ENCODE results near the gene OR8K5.
A peak's percentile ranks its signal among the peaks of the same experiment; 100 is the strongest.
"Not testable (repeated sequence)": the region's sequence is repeated elsewhere in the genome, so short reads cannot be mapped to it uniquely, and the experiment has no call there.

The OR8K5 gene, protein sequence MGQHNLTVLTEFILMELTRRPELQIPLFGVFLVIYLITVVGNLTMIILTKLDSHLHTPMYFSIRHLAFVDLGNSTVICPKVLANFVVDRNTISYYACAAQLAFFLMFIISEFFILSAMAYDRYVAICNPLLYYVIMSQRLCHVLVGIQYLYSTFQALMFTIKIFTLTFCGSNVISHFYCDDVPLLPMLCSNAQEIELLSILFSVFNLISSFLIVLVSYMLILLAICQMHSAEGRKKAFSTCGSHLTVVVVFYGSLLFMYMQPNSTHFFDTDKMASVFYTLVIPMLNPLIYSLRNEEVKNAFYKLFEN

DNA sequence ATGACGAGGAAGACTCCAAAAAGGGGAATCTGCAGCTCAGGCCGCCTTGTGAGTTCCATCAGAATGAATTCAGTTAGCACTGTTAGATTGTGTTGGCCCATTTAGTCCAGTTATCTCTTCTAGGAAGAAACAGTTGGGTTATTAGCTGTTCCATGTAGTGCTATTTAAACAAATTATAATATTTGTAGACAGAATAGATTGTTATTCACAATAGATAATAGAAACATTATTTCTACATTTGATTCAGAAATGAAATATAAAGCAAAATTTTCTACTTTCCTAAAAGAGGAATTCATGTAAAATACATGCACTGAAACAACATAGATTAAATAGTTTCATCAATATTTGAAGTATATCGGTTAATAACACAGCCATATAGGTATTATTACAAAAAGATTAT lies at the start of gene OR8K5:
Gene OR8K5, minus strand, starts transcription at position 101 of the 400 bp plus-strand sequence. Its CDS starts 0 bp downstream, at position 101.
- no peak for DNase-seq (ENCODE audit: low read depth, low spot score)

DNA sequence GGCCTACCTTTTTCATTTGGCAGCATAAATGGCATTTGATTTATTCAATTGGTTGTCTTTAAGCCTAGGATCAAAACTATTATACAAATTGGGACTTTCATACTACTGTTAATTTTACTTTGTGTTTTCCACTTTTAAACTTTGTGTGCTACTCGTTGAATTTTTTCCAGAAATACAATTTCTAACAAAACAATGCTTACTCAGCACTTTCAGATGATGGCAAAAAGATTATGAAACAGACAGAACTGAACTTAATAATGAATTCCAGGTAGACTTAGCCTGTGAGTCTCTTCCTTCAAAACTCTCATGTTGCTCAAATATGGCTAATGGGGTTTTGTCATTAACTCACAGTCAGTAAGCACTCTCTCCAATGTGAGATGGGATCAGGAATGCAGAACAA lies 47.7 kb upstream of the OR8K5 start:
- no peak for DNase-seq (ENCODE audit: low read depth, low spot score)

DNA sequence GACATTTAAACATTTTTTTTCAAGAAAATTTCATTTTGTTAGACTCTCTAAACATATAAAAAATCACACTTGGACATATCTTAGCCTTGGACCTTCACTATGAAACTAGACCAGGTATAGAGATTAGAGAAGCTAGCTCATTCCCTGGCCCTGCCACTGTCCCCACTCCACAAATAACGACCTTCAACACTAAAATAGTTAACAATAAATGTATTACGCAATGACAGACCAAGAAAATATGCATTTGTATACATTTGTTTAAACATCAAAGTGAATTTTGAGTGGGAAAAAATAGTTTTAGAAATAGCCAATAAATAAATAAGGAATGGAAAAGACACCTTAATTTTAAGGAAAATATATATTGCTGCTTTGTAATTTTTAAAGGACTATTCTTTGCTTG lies 37.2 kb upstream of the OR8K5 start:
- no peak for DNase-seq (ENCODE audit: low read depth, low spot score)

DNA sequence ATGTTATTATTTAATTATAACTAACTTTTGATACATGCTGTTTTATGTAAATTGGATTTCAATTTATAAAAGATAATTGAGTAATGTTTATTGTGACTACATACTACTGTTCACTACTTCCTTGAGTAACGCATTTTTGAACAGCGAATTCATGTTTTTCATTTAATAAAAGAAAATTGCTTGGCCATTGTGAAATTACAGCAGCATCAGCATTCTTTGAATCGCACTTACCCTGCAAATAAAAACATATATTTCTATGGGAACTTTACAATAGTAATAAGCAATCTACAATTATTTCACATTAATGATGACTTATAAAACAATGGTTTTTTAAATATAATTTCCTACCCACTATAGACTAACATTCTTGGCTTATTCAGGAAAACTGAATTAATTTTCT lies 36.6 kb upstream of the OR8K5 start:
- DNase-seq (ENCODE audit: low read depth, low spot score) = no peak

DNA sequence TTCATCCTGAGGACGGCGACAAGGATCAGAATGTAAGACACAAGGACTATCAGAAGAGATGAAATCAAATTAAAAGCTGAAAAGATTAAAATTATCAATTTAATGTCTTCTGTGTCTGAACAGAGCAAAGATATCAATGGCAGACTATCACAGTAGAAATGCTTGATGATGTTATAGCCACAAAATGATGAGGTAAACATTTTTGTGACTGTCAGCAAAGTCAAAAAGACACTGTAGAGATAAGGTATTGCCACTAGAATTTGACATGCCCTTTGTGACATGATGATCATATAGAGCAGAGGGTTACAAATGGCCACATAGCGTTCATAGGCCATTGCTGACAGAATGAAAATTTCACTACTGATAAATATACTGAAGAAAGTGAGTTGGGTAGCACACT lies 28.5 kb upstream of the OR8K5 start:
- DNase-seq (ENCODE audit: low read depth, low spot score) = no peak

DNA sequence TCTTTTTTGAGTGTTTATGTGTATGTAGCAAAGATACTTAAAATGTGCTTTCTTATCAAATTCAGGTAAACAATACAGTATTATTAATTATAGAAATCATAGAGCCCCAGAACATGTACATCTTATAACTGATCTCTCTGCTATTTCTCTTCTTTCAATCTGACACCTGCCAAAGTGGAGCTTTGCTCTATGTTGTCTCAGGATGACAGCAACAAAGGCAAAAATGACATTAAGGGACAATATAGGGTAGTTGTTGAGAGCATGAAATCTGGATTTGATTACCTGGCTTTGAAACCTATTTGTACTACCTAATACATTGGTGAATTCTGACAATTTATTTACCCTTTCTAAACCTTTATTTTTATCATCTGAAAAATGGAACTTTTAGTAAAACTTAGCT lies 23.3 kb upstream of the OR8K5 start:
- DNase-seq (ENCODE audit: low read depth, low spot score) = no peak

DNA sequence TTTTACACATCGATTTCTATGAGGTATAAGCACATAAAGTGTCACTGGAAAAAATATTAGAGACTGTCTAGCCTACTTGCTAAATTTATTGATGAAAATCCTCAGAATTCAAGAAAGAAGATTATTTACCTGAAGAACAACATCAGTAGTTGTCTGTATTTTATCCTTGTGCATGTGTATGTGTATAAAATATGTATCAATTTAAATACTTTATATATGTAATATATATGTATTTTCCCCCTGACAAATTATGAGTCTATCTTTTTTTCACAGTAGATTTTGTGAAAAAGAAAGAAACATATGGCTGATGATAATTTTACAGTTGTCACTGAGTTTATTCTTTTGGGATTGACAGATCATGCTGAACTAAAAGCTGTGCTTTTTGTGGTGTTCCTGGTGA lies 16.2 kb upstream of the OR8K5 start, which contains the start of gene OR5J2:
Gene OR5J2, plus strand, starts transcription at position 301 of the 400 bp plus-strand sequence. Its CDS starts 0 bp downstream, at position 301.
- no peak for DNase-seq (ENCODE audit: low read depth, low spot score)

DNA sequence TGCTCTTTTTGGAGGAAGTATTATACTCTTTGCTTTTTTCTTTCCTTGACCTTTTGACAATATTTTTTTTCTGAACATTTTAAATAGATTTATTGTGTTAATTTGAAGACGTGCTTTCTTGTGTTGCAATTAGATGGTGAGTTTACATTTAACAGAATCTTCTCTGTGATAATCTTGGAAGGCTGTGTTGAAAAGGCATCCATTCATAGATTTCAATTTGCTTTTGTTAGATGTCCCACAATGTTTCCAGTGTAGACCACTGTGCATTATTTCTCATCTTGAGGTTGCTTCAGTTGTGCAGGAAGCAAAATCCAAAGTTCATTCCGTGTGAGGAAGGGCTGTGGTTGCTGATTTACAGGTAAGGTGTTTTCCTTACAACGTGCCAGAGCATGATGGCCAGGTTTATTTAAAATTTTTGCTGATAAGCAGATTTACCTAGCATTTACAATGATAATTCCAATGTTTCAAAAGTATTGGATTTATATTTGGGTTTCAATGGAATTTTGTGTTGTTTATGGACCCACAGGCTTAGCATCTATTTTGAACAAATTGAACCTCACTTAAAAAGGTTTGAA lies 12.2 kb upstream of the OR8K5 start:
- no peak for DNase-seq (ENCODE audit: low read depth, low spot score)

DNA sequence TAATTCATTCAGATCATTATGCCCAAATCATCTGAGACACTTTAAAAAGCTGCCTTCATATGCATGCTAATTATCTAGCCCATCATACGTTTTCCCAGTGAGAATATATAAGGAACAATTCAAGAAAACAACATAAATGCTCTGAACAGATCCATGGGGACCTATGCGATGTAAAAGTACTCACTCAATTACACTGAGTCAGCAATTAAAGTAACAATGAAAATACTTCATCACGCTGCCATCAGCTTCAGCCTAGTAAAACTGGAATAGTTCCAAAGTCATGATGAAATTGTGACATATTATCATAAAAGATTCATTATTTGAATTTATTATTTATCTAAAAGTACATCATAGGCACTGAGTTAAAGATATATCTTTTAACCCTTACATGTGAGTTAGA lies 3.7 kb upstream of the OR8K5 start:
- no peak for DNase-seq (ENCODE audit: low read depth, low spot score)

DNA sequence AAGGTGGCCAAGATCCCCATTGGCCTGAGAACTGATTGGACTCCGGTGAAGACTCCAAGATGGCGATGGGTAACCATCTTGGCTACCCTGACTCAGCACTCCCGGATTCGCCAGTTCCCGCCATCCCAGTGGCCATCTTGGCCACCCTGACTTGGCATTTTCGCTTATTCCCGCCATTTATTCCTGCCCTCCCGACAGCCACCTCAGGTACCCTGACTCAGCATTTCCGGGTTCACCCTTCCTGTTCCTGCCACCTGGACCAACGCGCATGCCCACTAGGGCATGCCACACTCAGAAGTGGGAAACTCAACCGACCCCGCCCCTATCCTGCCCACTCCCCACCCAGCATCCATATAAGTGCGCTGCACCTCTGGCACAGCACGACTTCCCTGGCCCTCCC lies 7.8 kb downstream of the OR8K5 start:
- no peak for DNase-seq (ENCODE audit: low read depth, low spot score)

DNA sequence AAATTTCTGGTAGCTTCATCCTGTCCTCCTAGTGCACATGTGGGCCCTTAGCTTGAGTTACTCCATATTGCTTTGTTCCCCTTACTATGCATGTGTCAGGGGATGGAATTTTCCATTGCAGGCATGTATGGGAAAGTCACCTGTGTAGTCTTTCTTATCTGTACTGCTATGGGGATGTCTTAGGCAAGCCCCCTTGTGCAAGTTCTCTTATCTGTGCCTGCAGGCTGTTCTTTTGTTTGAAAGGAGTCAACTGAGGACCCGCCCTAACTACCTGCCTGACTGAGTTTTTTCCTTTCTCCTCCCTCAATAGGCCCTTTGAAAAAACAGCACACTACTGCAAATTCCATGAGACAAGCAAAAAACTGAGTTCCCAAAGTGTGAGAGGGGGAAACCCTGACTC lies 8.7 kb downstream of the OR8K5 start:
- DNase-seq (ENCODE audit: low read depth, low spot score) = peak; percentile 34

DNA sequence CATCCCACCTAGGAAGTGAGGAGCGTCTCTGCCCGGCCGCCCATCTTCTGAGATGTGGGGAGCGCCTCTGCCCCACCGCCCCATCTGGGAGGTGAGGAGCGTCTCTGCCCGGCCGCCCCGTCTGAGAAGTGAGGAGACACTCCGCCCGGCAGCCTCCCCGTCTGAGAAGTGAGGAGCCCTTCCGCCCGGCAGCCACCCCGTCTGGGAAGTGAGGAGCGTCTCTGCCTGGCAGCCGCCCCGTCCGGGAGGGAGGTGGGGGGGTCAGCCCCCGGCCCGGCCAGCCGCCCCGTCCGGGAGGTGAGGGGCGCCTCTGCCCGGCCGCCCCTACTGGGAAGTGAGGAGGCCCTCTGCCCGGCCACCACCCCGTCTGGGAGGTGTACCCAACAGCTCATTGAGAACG lies 16.4 kb downstream of the OR8K5 start:
- DNase-seq (ENCODE audit: low read depth, low spot score) = not testable (repeated sequence)

DNA sequence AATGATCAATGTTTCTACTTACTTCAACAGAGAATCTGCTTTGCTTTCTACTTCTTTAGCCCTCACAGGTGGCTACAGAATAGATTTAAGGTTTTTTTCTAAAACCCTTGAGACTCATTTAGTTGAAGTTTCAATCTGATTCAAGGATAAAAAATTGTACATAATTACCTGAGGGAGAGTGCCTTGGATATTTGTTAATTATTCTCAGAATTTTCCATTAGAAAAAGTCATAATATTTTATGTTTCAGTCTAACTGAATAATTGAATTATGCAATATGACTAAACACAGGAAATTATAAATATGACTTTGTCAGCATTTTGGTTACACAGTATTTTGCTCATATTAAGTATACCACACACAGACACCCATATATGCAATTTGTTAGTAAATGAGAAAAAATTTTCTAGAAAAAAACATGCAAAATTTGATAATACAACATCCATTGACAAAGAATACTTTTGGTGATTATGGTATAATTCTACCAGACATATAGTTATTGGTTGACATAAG lies 19.9 kb downstream of the OR8K5 start, which contains the start of gene OR8J3:
Gene OR8J3, minus strand, starts transcription at position 51 of the 511 bp plus-strand sequence. CDS start 2,483 bp downstream, outside the sequence.
- DNase-seq (ENCODE audit: low read depth, low spot score) = no peak

DNA sequence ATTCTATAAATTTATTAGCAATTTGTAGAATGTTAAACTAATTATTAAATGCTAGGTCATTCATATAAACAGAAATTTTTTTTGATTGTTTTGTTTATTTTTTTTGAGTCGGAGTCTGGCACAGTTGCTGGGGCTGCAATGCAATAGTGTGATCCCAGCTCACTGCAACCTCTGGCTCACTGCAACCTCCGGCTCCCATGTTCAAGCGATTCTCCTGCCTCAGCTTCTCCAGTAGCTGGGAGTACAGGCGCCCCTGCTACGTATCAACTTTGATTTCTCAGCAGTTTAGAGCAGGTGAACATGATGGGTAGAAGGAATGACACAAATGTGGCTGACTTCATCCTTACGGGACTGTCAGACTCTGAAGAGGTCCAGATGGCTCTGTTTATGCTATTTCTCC lies 38.0 kb downstream of the OR8K5 start, which contains the start of gene OR8H3:
Gene OR8H3, plus strand, starts transcription at position 301 of the 400 bp plus-strand sequence. Its CDS starts 0 bp downstream, at position 301.
- no peak for DNase-seq (ENCODE audit: low read depth, low spot score)

All from ELF-1 (cell line).